Lower lobe of right lung (tissue), 2 donors: ENCODE measurements around the gene GBGT1. TPM values are rescaled to one million over a fixed set of nuclear protein-coding genes. Genes with fewer than 3 reads are reported as not detected.

Experiments
- ATAC-seq, 2 donors: fragments of 200-7000 bp; cut with Tn5 transposase; one replicate each; pipeline ENCODE4 v1.9.1; 2020 to 2022; ENCODE audit warnings: mild to moderate bottlenecking in 2 of 2, moderate library complexity in 2 of 2
- DNase-seq: peaks from one replicate; pipeline ENCODE4 v3.0.0-alpha.2; 2020
- H3K27ac ChIP-seq: fragments of 200-600 bp; one replicate; pipeline ENCODE4 v1.8.0; 2022
- H3K27me3 ChIP-seq: fragments of 200-600 bp; one replicate; pipeline ENCODE4 v1.8.0; 2022; ENCODE audit warnings: low read depth
- H3K36me3 ChIP-seq: fragments of 200-600 bp; one replicate; pipeline ENCODE4 v1.8.0; 2022; ENCODE audit warnings: mild to moderate bottlenecking
- H3K4me1 ChIP-seq: fragments of 200-600 bp; one replicate; pipeline ENCODE4 v1.8.0; 2022
- H3K4me3 ChIP-seq: fragments of 200-600 bp; one replicate; pipeline ENCODE4 v1.8.0; 2022; ENCODE audit warnings: mild to moderate bottlenecking
- H3K9me3 ChIP-seq: fragments of 200-600 bp; one replicate; pipeline ENCODE4 v1.8.0; 2022
- CTCF ChIP-seq: fragments of 200-600 bp; IDR thresholded peaks from one replicate; pipeline ENCODE4 v1.8.0; 2022; ENCODE audit warnings: antibody characterized with exemption, mild to moderate bottlenecking
- intact Hi-C: fragments of 100-400 bp; cut with DNase I; formaldehyde crosslinking; loops from one replicate; pipeline ENCODE4 v1.11.0; 2022
- total RNA-seq: library from RNA; stranded (reverse); fragmentation: NEBNext Ultra II Directional; extraction: Animal tissue kit (Norgen Biotek cat#: 25700); gene quantifications from one replicate; pipeline ENCODE4 v1.2.1, GENCODE V29; 2021
- donor health status: DM: no; HTN: yes; CAD: no; lungs with severe emphysema.

GBGT1 gene
- total RNA-seq, 1 donor from 2014 or later, result 38.5 TPM

- Histone ChIP-seq H3K4me1 (peaks cover 94% of the 10 kb centered on the region), H3K27ac (peak overlapping the region; percentile 3), H3K36me3 (no peaks in the 10 kb centered on the region), H3K9me3 (no peaks in the 10 kb centered on the region), H3K27me3 (no peaks in the 10 kb centered on the region), H3K4me3 (peak overlapping the region; percentile 85)
- no peak for TF ChIP-seq CTCF
- ATAC-seq, result no peak
- DNase-seq, result peak; percentile 69
- intact Hi-C loops, result no loop called here
Measured at GRCh38 chr9:133117271-133118178, 46.2 kb downstream of the GBGT1 start.

- Histone ChIP-seq H3K4me1 (peaks cover 92% of the 10 kb centered on the region), H3K4me3 (no peak overlapping the region), H3K27ac (peak overlapping the region; percentile 80), H3K27me3 (no peaks in the 10 kb centered on the region), H3K9me3 (no peaks in the 10 kb centered on the region), H3K36me3 (peaks cover 6% of the 10 kb centered on the region)
- intact Hi-C loops, result no loop called here
- TF ChIP-seq CTCF, result no peak
- DNase-seq, result peak; percentile 43
- ATAC-seq, result no peak
Measured at GRCh38 chr9:133116346-133117231, 47.1 kb downstream of the GBGT1 start.

- H3K4me3 ChIP-seq, result no peak overlapping the region
Measured at GRCh38 chr9:133115604-133116345, 47.9 kb downstream of the GBGT1 start.

GRCh38 chr9:133114886-133115603 lies 48.7 kb downstream of the GBGT1 start:
- H3K4me3 ChIP-seq, result no peak overlapping the region
- peaks cover 83% of the 10 kb centered on the region for H3K4me1 ChIP-seq
- ATAC-seq (peak in 1 of 2 donors; percentile 1), DNase-seq (peak; percentile 53)
- no peak for TF ChIP-seq CTCF
- intact Hi-C loops, result no loop called here
- peak overlapping the region; percentile 80 for H3K27ac ChIP-seq
- no peaks in the 10 kb centered on the region for H3K9me3 ChIP-seq
- H3K27me3 ChIP-seq, result no peaks in the 10 kb centered on the region
- peaks cover 21% of the 10 kb centered on the region for H3K36me3 ChIP-seq

More at GRCh38 chr9:133115604-133116345, 47.9 kb downstream of the GBGT1 start:
- no peak for TF ChIP-seq CTCF
- Histone ChIP-seq H3K36me3 (peaks cover 14% of the 10 kb centered on the region), H3K27me3 (no peaks in the 10 kb centered on the region), H3K4me1 (peaks cover 89% of the 10 kb centered on the region), H3K27ac (peak overlapping the region; percentile 80), H3K9me3 (no peaks in the 10 kb centered on the region)
- ATAC-seq (no peak), DNase-seq (peak; percentile 49)
- intact Hi-C loops, result no loop called here
